Panc1 (cell line): ENCODE results near the gene CPM.

Source experiments
- POLR2AphosphoS5 ChIP-seq: IDR thresholded peaks from 2 replicates; pipeline ENCODE4 v1.6.1; 2012; ENCODE audit warnings: mild to moderate bottlenecking, low read depth, low read length, moderate library complexity
- SIN3A ChIP-seq: IDR thresholded peaks from 2 replicates; pipeline ENCODE4 v1.6.1; 2012; ENCODE audit warnings: low read depth, mild to moderate bottlenecking, low read length, moderate library complexity, borderline replicate concordance; ENCODE audit not compliant: insufficient read depth
- TF ChIP-seq, protein P1 (sequence below): fragments of 450-650 bp; IDR thresholded peaks from 2 replicates; pipeline ENCODE4 v1.5.1; 2017; ENCODE audit warnings: mild to moderate bottlenecking

DNA sequence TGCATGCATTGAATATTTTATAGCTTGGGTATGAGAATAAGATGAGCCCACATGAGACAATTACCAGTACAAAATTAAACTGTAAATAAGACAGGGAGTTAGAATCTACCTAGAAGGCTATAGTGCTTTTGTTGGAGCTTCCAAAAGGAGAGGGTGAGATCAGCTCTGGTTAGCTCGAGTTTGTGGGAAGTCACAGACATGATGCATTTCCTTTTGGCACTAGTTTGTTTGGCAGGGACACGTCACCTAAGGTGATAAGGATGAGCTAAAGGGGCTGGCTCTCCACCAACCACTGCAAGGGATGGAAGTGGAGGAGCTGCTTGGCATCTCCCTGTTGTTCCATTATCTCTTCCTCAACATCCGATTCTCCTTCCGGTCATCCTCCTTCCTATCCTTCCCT lies 48.5 kb upstream of the CPM start:
- TF ChIP-seq, protein P1, sequence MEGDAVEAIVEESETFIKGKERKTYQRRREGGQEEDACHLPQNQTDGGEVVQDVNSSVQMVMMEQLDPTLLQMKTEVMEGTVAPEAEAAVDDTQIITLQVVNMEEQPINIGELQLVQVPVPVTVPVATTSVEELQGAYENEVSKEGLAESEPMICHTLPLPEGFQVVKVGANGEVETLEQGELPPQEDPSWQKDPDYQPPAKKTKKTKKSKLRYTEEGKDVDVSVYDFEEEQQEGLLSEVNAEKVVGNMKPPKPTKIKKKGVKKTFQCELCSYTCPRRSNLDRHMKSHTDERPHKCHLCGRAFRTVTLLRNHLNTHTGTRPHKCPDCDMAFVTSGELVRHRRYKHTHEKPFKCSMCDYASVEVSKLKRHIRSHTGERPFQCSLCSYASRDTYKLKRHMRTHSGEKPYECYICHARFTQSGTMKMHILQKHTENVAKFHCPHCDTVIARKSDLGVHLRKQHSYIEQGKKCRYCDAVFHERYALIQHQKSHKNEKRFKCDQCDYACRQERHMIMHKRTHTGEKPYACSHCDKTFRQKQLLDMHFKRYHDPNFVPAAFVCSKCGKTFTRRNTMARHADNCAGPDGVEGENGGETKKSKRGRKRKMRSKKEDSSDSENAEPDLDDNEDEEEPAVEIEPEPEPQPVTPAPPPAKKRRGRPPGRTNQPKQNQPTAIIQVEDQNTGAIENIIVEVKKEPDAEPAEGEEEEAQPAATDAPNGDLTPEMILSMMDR, result no peak
- TF ChIP-seq POLR2AphosphoS5, result no peak
- no peak for TF ChIP-seq SIN3A
